Spleen (tissue), 7 donors: ENCODE measurements around the gene DAB2IP.

ENCODE experiments used
- POLR2A ChIP-seq, 3 donors: fragments of 450-650 bp; IDR thresholded peaks; one replicate each; pipeline ENCODE4 v1.5.1; 2017; ENCODE audit warnings: antibody characterized with exemption in 3 of 3, mild to moderate bottlenecking in 1 of 3
- POLR2AphosphoS5 ChIP-seq, 3 donors: sonication (generic); formaldehyde crosslinking; IDR thresholded peaks; one replicate each; pipeline ENCODE4 v1.5.1; 2017; ENCODE audit warnings: antibody characterized with exemption in 3 of 3
- TF ChIP-seq, protein P1 (sequence below), 11 experiments: fragments of 200-600 bp in 7 of 11; fragments of 450-650 bp in 4 of 11; sonication (generic) in 4 of 11; IDR thresholded peaks in 8 of 11; conservative IDR thresholded peaks in 3 of 11; 1 replicate in 7 of 11; 2 replicates in 4 of 11; pipeline versions ENCODE4 v1.4.0 to v1.8.0; 2016 to 2021; ENCODE audit warnings: antibody characterized with exemption in 11 of 11, inconsistent platforms in 4 of 11, mild to moderate bottlenecking in 1 of 11
- donor health status: DM: no; HTN: no; CAD: no; lungs with moderate emphysema.
- donor health status: DM: no; HTN: no; CAD: no.
- donor health status: DM: no; HTN: no; CAD: no.

DNA sequence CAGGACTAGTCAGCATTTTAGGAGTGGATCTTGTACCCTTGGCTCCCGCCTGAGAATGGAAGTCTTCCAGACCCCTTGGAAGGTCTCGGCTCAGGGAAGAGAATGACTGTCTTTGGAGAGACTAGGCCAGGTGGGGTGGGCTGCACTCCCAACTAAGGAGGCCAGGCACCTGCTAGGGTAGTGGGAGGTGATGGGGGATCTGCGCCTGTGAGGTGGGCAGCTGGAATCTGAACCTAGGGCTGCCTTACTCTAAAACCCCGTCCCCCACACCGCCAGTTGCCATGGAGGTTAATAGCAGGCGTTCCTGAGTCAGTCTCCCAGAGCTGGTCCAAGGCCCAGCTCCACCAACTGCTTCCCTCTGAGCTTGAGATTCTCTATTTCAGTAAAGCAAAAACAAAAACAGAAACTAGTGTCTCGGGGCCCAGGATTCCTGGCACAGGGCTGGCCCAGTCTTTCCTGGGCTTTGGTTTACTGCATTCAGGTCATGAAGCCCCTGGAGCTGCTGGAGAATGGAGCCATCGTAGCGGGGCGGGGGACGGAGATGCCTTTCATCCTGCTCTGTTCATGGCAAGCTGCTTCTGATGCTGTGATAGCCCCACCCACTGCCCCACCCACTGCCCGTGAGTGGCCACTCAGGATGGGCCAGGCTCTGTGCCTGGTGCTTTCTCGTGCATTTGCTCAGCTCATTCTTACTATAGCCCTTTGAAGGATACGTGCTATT, 57.5 kb downstream of the DAB2IP start:
- TF ChIP-seq, protein P1, sequence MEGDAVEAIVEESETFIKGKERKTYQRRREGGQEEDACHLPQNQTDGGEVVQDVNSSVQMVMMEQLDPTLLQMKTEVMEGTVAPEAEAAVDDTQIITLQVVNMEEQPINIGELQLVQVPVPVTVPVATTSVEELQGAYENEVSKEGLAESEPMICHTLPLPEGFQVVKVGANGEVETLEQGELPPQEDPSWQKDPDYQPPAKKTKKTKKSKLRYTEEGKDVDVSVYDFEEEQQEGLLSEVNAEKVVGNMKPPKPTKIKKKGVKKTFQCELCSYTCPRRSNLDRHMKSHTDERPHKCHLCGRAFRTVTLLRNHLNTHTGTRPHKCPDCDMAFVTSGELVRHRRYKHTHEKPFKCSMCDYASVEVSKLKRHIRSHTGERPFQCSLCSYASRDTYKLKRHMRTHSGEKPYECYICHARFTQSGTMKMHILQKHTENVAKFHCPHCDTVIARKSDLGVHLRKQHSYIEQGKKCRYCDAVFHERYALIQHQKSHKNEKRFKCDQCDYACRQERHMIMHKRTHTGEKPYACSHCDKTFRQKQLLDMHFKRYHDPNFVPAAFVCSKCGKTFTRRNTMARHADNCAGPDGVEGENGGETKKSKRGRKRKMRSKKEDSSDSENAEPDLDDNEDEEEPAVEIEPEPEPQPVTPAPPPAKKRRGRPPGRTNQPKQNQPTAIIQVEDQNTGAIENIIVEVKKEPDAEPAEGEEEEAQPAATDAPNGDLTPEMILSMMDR (IDR thresholded peaks at IDR 0.05 in 8 of 11, conservative IDR thresholded peaks at IDR 0.05 in 3 of 11): no peak
- no peak for TF ChIP-seq POLR2A (IDR thresholded peaks at IDR 0.05)
- TF ChIP-seq POLR2AphosphoS5 (IDR thresholded peaks at IDR 0.05): no peak
